COLO668 (cell line): ENCODE results near the gene SHC2.
"Not testable (repeated sequence)": the region's sequence is repeated elsewhere in the genome, so short reads cannot be mapped to it uniquely, and the experiment has no call there.

Source experiments
- DNase-seq: peaks from one replicate; lab custom pipeline; 2025; ENCODE audit not compliant: unreplicated experiment; lab: John Stamatoyannopoulos, UW

The SHC2 gene

GRCh38 chr19:492091-492531, 31.3 kb upstream of the SHC2 start:
- DNase-seq: no peak

GRCh38 chr19:491146-491741, 30.4 kb upstream of the SHC2 start:
- DNase-seq: no peak

GRCh38 chr19:489418-490196, 28.8 kb upstream of the SHC2 start:
- DNase-seq: peak; percentile 23

- DNase-seq: peak; percentile 98
Observed at GRCh38 chr19:488505-489417, 27.9 kb upstream of the SHC2 start.

GRCh38 chr19:485583-486236, 24.9 kb upstream of the SHC2 start:
- DNase-seq: peak; percentile 74

- peak; percentile 69 for DNase-seq
Observed at GRCh38 chr19:485077-485476, 24.2 kb upstream of the SHC2 start.

- DNase-seq: no peak
Observed at GRCh38 chr19:484494-484893, 23.7 kb upstream of the SHC2 start.

- DNase-seq: no peak
Observed at GRCh38 chr19:483332-484072, 22.7 kb upstream of the SHC2 start.

GRCh38 chr19:482186-483041, 21.6 kb upstream of the SHC2 start:
- DNase-seq: peak; percentile 30

- DNase-seq: not testable (repeated sequence)
Observed at GRCh38 chr19:481100-481499, 20.3 kb upstream of the SHC2 start.

GRCh38 chr19:480016-480855, 19.4 kb upstream of the SHC2 start:
- DNase-seq: peak; percentile 81

- DNase-seq: no peak
Observed at GRCh38 chr19:478976-479375, 18.1 kb upstream of the SHC2 start.

- DNase-seq: no peak
Observed at GRCh38 chr19:478236-478903, 17.5 kb upstream of the SHC2 start.

GRCh38 chr19:475360-475759, 14.5 kb upstream of the SHC2 start:
- DNase-seq: no peak

- DNase-seq: no peak
Observed at GRCh38 chr19:474126-475078, 13.6 kb upstream of the SHC2 start.

GRCh38 chr19:472005-472858, 11.4 kb upstream of the SHC2 start:
- DNase-seq: no peak
